CD4-positive, alpha-beta T cell treated with Interleukin-21 for 1 hour (primary cell): Measurements from ENCODE around the gene IRX1.

ENCODE experiments used
- DNase-seq: peaks from one replicate; pipeline ENCODE4 v3.0.0-alpha.2; 2020

IRX1 gene

DNA sequence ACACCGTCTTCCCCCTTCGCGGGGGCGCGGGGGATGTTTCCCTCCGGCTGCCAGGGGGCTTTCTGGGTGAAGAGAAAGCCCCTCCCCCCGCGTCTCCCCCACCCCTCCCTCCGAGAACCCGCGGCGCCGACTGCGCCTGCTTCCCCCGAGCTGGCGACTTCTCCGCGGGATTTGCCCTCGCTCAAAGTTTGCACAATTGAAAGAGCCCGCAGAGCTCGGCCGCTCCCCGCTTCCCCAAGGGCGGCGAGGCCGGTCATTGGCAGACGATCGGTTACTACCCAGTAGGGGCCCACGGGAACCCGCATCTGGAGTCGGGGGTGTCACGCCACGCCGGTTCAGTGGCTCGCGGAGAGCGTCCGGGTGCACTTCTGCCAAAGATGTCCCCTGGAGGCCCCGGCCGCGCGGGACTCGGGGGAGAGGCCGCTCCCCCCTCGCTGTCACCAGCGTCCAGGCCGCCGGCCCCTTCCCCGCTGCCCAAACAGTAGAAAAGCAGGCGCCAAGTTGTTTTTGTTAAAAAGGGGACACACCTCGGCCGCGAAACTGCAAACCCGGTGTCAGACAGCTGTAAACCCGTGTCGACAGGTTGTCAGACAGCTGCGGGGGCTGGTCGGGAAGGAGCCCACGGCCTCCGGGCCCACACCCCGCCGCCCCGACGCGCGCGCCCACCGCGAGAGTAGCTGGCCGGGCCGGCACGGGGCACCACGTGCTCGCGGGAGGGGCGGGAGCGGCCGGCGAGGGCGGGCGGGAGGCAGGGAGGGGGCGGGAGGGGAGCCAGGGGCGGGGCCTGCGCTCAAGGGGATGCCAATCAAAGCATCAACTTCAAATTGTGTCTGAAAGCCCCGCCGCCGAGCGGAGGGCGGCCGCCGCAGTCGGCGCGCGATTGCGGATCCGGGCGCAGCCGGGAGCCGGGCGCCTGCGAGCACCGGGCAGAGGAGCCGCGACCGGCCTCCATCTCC is at the start of gene IRX1:
IRX1 (plus strand) TSS at position 827 of the 956 bp plus-strand sequence. CDS start 274 bp downstream, outside the sequence.
- DNase-seq: no peak

DNA sequence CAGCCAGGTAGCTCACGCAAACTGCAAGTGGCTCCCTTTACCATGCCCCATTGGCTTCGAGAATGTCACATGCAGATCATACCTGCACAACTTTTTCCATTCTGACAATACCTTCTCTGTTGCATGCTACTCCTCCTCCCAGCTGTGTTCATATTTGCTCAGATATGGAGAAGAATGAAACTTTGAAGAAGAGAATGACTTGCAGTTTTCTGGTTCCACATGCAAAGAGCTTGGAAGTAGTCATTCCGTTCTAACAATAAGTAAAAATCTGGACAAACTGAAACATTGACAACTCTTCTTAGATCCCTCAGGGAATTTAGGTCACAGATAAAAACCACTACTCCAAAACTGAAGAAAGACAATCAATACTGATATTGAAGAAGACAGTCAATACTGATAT is 49.6 kb upstream of the IRX1 start:
- no peak for DNase-seq

GRCh38 chr5:3564116-3564515 is 31.5 kb upstream of the IRX1 start:
- no peak for DNase-seq

DNA sequence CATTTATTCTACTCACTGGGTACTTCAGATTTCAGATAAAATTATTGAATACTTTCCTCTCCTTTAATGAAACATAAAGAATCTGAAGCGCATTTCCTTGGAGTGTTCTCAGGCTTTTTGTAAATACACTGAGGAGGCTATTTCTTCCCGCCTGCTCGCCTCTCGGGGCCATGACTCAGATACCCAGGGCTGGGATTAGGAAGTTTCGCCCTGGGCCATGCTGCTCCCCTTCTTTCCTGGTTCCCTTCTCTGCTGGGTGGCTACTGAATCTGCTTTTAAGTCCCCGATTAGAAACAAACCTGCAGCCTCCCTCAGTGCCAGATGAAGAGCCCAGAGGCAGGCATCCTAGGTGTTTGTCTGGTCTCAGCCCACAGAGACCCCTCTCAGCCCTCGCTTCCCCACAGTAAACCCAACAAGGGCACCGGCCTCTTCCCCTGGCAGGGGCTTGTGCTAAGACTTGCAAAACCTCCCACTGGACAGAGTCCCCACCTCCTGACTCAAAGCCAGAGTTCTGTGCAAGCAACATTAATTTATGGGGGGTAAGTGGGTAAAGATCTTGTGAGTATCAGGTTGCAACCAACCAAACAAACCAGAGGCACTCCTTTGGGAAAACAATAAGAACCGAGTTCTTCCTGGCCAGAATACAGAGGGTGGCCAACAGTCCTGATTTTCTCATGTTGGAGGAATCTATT is 30.7 kb upstream of the IRX1 start:
- DNase-seq: no peak

- no peak for DNase-seq
Measured at GRCh38 chr5:3584724-3585531, 10.7 kb upstream of the IRX1 start.

DNA sequence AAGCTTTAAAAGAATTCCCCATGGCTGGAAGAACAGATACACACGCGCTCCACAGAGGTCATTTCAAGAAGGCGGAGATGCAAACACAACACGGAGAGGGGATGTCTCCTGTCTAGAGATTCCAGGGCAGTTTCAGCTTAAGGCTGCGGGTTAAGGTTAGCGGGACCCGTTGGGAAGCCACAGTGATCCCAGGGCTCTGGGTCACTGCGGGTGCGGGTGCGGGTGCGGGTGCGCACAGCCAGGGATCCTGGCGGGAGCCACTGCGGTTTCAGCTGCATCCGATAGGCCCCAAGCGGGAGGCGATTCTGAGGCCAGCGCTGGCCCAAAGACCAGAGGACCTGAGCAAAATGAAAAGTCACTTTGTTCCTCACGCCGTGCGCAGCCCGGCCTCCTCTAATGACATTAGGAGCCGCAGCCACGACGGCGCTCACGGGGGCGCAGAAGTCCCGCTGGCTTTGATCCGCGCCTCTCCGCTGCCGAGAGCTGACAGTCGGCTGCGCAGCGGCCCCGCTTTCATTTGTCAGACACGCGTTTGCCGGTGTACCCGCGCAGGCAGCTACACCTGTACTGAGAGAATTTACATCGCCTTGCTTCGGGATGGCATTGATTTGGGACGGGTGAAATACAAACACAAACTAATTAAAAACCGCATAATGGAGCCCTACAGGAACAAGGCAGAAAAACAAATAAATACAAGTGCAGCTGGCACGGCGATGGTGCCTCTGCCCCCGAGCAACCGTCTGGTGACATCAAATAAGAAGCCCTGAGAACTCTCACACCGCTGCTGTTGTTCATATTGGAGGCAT is 5.3 kb upstream of the IRX1 start:
- DNase-seq: no peak

DNA sequence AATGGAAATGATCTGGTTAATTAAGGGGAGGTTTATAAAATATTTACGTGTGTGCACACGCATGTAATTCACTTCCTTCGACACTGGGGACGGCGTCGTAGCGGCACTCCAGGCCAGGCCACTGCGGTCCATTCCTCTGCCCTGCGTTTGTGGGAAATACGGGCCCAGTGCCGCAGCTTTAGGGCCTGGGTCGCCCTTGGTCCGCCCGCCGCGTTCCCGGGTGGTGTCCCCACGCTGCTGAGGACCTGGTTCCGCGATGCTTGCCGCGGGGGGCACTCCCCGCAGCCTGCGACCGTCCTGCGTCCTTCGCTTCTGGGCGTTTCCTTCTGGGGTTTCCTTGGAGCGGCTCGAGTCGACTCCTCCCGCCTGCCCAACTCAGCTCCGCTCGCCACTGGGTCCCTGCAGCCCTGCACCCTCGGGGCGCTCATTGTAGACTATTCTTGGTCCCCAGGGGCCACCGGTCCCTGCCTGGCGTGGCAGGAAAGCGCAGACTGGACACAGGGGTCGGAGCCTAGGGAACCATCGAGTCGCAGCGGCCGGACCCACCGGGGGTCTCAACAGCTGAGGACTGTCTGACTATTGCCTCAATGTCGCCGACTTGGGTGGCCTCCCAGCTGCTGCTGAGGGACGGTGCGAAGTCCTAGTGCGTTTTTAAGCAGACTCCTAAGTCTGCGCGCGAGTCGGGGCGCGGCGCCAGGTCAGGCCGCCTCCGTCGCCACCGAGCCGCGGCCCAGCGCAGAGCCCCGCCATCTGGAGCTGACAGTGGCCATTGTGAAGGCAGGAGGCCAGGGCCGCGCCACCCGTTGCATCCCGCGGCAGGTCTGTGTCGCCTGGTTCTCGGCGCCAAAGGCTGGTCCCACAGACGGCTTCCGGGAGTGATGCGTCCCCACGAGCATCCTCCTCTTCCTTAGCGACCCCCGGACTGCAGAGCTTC is 4.4 kb upstream of the IRX1 start:
- DNase-seq: no peak

GRCh38 chr5:3592298-3592697 is 3.3 kb upstream of the IRX1 start:
- DNase-seq: no peak

- no peak for DNase-seq
Measured at GRCh38 chr5:3593771-3594509, 1.7 kb upstream of the IRX1 start.

GRCh38 chr5:3594510-3595005 is 1.1 kb upstream of the IRX1 start:
- DNase-seq: no peak

DNA sequence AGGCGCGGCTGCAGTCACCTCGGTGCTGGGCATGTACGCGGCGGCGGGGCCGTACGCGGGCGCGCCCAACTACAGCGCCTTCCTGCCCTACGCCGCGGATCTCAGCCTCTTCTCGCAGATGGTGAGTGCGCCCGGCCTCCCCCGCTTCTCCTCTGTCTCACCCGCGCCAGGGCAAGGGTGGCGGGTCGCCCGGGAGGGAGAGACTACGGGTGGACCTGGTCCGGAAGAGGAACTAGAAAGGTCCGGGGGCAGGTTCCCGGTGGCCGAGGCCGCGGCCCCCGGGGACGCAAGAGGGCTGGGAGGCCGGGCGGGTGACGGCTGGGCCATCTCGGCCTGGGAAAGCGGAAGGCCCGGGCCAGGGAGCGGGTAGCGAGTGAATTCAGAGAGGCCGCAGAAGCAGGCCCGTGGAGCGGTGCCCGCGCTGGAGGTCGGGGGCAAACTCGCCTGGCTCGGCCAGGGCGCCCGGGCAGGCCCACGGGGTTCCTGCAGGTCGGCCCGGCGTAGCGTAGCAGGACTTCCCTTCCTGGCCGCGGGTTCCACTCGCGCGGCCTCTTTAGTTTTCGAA is 711 bp downstream of the IRX1 start:
- DNase-seq: no peak

DNA sequence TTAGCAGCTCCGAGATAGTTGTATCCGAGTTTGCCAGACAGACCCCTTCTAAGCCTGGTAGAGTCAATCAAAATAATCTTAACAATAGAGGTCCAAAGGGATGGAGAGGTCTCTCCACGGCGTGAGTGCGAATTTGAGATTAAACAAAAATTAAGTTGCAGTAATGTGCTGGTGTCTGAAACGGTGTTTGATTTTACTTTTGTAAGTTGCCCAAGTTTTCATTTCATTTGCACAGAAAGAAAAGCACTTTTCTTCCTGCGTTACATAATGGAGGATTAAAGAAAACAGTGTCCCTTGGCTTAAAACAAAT is 1.2 kb downstream of the IRX1 start:
- no peak for DNase-seq

DNA sequence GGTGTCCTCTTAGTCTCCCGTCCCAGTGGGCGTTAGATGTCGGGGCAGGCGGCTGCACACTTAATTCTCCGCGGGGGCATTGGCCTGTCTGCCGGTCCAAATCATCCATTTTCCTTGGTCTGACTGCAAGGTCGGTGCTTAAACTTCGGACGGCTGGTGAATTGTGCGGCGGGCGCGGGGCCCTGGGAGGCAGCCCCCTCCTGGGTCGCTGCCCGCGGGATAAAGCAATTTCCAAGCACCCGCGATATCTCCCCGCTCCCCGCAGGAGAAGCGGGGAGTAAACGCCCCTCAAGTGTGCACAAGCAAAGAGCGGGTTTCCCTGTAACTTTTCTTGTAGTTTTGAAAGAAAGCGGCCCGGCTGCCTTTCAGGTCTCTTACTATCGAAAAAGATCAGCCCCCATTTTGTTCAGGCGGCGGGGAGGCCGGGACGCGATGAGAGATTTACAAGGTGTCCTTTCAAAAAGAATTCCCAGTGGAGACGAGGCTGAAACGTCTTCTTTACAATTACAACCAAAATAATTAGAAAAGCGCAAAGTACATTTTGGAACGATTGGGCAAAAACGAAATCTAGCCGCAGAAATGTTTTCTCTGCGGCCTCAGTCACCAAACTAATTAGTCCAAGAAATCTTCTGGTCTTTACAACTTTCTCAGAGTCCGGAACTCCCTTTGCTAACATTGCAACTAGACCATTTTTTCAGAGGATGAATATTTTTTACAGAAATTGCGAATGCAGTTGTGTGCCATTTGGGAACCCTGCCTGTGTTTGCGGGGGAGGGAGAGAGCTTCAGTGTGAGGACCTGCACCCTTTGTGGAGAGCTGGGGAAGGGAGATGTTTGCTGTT is 1.8 kb downstream of the IRX1 start:
- no peak for DNase-seq

DNA sequence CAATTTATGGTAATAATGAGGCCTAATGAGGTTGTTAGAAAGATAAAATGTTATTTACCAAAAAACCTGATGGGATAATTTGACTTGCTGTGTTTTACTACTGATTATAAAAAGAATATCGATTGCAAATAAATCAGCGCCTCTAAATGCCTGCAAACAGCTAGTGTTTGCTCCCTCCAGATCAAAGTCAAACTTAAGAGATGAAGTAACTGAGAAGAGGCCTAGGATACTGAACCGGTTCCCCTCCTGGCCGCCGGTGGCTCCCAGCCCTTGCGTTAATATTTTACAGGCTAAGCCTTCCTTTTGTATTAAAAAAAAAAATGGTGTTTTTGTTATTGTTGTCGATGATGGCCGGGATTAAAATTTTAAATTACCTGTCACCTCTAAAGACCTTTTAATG is 2.6 kb downstream of the IRX1 start:
- DNase-seq: no peak

- no peak for DNase-seq
Measured at GRCh38 chr5:3598769-3599211, 3.2 kb downstream of the IRX1 start.

GRCh38 chr5:3599226-3600105 is 3.8 kb downstream of the IRX1 start:
- DNase-seq: no peak

- DNase-seq: no peak
Measured at GRCh38 chr5:3600106-3601060, 4.8 kb downstream of the IRX1 start.
